ENCODE measurements around the gene STEAP1.

GRCh38 chr7:90191648-90192047, 37.4 kb downstream of the STEAP1 start:
- TF ChIP-seq, protein P1, sequence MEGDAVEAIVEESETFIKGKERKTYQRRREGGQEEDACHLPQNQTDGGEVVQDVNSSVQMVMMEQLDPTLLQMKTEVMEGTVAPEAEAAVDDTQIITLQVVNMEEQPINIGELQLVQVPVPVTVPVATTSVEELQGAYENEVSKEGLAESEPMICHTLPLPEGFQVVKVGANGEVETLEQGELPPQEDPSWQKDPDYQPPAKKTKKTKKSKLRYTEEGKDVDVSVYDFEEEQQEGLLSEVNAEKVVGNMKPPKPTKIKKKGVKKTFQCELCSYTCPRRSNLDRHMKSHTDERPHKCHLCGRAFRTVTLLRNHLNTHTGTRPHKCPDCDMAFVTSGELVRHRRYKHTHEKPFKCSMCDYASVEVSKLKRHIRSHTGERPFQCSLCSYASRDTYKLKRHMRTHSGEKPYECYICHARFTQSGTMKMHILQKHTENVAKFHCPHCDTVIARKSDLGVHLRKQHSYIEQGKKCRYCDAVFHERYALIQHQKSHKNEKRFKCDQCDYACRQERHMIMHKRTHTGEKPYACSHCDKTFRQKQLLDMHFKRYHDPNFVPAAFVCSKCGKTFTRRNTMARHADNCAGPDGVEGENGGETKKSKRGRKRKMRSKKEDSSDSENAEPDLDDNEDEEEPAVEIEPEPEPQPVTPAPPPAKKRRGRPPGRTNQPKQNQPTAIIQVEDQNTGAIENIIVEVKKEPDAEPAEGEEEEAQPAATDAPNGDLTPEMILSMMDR (conservative IDR thresholded peaks at IDR 0.05; ENCODE audit: low read length): no peak
- TF ChIP-seq EZH2phosphoT487 (IDR thresholded peaks at IDR 0.05; ENCODE audit: borderline replicate concordance): no peak
